ENCODE data around the gene UBE2J1.
A peak's percentile ranks its signal among the peaks of the same experiment; 100 is the strongest.

Gene UBE2J1

DNA sequence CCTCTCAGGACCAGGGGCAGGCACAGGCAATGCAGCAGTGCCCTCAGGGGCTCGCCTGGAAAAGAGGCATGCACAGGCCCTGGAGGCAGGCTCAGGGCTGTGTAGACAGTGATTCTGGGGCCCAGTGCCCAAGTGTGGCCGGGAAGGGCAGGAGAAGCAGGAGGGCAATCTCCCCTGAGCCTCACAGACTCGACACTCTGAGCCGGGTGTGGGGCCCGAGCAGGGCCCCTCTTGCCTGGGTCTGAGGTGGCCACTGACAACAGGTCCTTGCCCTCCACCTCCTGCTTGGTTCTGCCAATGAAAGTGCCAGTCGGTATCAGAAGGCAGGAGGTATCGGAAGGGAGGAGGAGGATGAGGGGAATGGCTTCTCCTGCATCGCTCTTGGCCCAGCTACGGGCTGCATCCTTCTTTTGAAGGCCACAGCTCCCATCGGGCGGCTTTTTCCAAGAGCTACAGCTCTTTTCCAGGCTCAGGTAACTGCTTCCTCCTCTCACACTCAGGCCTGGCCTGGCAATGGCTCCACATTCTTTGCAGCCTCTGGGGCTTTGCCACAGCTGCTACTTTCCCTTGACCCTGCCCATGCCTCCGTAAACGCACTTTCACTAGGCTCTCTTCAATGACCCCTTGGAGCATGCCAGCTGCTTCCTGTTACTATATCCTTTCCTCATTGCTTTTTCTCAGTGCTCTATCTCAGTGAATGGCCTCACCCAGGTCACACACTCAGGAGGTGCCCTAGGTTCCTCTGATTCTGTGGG lies 61.9 kb downstream of the UBE2J1 start:
- DNase-seq (ENCODE audit: low read depth), result no peak

- no peak for DNase-seq (ENCODE audit: low read depth)
These were observed 62.8 kb downstream of the UBE2J1 start for GRCh38 chr6:89289710-89290109.

DNA sequence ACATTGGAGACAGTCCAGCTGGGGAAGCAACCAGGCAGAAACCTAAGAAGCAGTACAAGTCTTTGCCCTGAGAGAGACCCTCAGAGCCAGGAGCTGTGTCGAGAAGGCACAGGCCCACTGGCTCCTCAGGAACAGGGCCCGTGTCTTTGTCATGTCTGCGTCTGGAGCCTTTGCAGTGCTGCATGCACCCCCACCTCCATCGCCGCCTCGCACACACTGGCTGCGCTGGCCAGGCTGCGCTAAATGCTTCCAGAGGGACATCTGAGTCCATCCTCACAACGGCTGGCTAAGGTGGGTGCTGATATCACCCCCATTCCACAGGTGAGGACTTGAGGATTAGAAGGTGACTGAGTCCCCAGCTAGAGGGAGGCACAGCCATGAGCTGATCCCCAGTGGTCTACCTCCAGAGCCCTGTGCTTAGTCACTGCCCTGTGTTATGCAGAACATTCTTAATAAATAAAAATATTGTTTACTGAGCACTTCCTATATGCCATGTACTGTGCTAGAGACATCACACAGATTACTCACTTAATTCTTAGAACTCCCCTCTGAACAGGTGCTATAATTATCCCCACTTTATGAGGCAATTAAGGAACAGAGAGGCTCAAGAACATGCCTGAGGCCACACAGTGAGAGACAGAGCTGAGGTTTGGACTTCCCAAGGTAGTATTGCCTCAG lies 65.0 kb downstream of the UBE2J1 start:
- DNase-seq (ENCODE audit: low read depth), result no peak

GRCh38 chr6:89286516-89286915 lies 66.0 kb downstream of the UBE2J1 start:
- DNase-seq (ENCODE audit: low read depth), result no peak

GRCh38 chr6:89284963-89285735 lies 67.4 kb downstream of the UBE2J1 start:
- no peak for DNase-seq (ENCODE audit: low read depth)

DNA sequence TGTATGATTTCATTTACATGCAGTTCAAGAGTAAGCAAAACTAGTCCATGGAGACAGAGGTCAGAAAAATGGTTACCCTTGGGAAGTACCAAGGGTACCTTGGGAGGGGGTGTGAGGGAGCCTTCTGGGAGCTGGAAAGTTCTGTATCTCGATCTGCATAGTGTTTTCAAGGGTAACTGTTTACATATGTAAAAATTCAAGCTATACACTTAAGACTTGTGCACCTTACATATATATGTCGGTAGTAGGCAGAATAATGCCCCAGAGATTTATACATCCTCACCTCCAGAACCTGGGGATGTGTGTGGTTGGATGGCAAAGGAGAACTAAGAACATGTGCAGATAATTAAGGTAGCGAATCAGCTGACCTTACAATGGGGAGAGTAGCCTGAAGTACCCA lies 68.4 kb downstream of the UBE2J1 start:
- DNase-seq (ENCODE audit: low read depth), result no peak

DNA sequence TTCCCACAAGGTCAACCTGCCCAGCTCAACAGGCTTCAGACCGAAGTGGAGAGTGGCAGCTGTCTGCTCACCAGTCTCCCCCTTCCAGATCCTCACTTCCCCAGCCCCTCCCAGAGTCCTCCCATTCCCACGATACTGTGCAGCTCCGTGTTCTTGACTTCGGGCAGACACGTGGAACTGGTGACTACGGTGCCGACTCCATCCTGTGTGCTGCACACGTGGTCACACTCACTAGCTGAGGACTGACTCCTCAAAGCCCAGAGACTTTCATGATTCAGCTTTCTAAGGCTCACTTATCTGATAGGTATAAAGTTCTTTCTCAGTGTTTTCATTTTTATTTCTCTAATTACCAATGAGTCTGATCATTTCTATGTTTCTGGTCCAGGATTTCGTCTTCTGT lies 69.8 kb downstream of the UBE2J1 start:
- no peak for DNase-seq (ENCODE audit: low read depth)

DNA sequence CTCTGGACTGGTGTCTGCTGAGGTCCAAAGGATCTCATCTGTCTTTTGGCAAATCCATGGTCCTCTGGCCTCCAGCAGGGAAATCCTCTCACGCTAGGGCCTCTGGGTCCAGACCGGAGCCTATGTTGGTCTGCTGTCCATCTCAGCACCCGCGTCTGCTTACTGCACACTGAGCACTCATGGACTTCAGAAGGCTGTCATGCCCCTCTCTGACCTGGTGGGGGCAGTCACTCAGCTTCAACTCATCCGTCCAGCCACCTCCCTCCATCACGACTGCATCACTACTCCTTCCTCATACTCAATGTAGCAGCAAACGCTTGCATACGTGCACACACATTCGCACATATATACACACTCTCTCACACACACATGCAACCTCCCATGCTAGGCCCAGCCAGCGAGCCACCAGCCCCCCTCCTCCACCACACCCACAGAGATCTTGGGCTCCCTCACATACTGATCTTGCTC lies 70.7 kb downstream of the UBE2J1 start:
- DNase-seq (ENCODE audit: low read depth), result peak; percentile 30

GRCh38 chr6:89278956-89279355 lies 73.6 kb downstream of the UBE2J1 start:
- no peak for DNase-seq (ENCODE audit: low read depth)
